Suppressor macrophage (primary cell): ENCODE measurements around the gene SLC16A2.
A peak's percentile ranks its signal among the peaks of the same experiment; 100 is the strongest.

Experiments
- DNase-seq, 4 experiments: peaks; one replicate each; pipeline ENCODE4 v3.0.0-alpha.2; 2020 to 2022

The SLC16A2 gene

GRCh38 chrX:74536832-74537371 lies 115.6 kb downstream of the SLC16A2 start:
- peak in 2 of 4 experiments; percentile 1 to 3 for DNase-seq

GRCh38 chrX:74540635-74541249 lies 119.4 kb downstream of the SLC16A2 start:
- DNase-seq, result no peak

GRCh38 chrX:74545880-74546523 lies 124.7 kb downstream of the SLC16A2 start:
- no peak for DNase-seq

- no peak for DNase-seq
Measured at GRCh38 chrX:74546984-74547383, 125.7 kb downstream of the SLC16A2 start.

GRCh38 chrX:74550295-74550802 lies 129.1 kb downstream of the SLC16A2 start:
- DNase-seq, result peak; percentile 77 to 90 (median 86)

- no peak for DNase-seq
Measured at GRCh38 chrX:74551934-74552333, 130.6 kb downstream of the SLC16A2 start.

GRCh38 chrX:74557378-74557777 lies 136.1 kb downstream of the SLC16A2 start:
- no peak for DNase-seq

- no peak for DNase-seq
Measured at GRCh38 chrX:74578137-74578536, 156.8 kb downstream of the SLC16A2 start.

- no peak for DNase-seq
Measured at GRCh38 chrX:74579597-74580198, 158.4 kb downstream of the SLC16A2 start.
